Measurements from ENCODE around the gene BUB1B.

BUB1B gene

DNA sequence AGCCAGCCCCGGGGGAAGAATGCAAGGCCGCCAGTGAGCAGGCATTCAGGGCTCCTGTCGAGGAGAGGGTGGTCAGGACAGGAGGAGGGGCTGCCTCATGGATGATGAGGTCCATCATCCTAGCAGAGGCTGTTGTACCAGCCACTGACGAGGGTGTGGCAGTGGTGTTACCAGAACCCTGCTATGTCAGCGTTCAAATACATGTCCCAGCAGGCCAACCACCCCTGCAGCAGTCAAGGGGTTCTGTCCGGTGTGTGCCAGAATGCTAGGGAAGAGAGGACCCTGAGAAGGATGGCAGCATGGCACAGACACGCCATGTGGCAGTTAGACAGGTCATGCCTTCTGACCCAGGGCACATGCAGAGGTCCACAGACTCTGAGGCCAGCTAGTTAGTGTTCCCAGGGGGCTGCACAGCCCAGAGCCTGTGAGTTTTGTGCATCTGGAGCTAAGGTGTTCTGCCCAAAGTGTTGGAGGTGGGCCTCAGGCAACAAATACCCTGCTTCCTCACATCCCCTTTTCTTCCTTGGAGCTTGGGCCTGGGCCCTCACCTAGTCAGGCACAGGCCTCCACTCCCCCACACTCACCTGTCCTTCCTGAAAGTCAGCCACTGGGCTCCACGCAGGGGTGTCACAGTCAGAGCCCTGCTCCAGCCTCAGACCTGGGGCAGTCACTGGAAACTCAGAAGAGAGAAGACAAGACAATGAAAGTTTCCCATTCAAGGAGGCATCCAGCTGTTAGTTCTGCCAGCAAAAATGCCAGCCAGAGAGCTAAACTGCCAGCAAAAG, 85.8 kb downstream of the BUB1B start:
- TF ChIP-seq CREB1 (IDR thresholded peaks at IDR 0.05; ENCODE audit: low read depth) = no peak
- no peak for TF ChIP-seq NFIC (IDR thresholded peaks at IDR 0.05)
- TF ChIP-seq YY1 (IDR thresholded peaks at IDR 0.05; ENCODE audit: low read depth) = no peak
- no peak for TF ChIP-seq EP300 (IDR thresholded peaks at IDR 0.05; ENCODE audit: borderline replicate concordance)
- TF ChIP-seq FOXM1 (IDR thresholded peaks at IDR 0.05; ENCODE audit: borderline replicate concordance, low read depth) = no peak
- no peak for TF ChIP-seq TAF1 (IDR thresholded peaks at IDR 0.05; ENCODE audit: low read depth)
- TF ChIP-seq CEBPB (IDR thresholded peaks at IDR 0.05) = no peak
- TF ChIP-seq, protein P1, sequence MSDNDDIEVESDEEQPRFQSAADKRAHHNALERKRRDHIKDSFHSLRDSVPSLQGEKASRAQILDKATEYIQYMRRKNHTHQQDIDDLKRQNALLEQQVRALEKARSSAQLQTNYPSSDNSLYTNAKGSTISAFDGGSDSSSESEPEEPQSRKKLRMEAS (IDR thresholded peaks at IDR 0.05) = no peak
- TF ChIP-seq EGR1 (IDR thresholded peaks at IDR 0.05) = no peak
- TF ChIP-seq TEAD4 (IDR thresholded peaks at IDR 0.05) = no peak
- no peak for TF ChIP-seq TCF12 (IDR thresholded peaks at IDR 0.05; ENCODE audit: low read depth)
- no peak for TF ChIP-seq ZBTB7A (IDR thresholded peaks at IDR 0.05; ENCODE audit: low read depth)
- no peak for TF ChIP-seq RAD21 (IDR thresholded peaks at IDR 0.05; ENCODE audit: low read depth)
- TF ChIP-seq, protein P2, sequence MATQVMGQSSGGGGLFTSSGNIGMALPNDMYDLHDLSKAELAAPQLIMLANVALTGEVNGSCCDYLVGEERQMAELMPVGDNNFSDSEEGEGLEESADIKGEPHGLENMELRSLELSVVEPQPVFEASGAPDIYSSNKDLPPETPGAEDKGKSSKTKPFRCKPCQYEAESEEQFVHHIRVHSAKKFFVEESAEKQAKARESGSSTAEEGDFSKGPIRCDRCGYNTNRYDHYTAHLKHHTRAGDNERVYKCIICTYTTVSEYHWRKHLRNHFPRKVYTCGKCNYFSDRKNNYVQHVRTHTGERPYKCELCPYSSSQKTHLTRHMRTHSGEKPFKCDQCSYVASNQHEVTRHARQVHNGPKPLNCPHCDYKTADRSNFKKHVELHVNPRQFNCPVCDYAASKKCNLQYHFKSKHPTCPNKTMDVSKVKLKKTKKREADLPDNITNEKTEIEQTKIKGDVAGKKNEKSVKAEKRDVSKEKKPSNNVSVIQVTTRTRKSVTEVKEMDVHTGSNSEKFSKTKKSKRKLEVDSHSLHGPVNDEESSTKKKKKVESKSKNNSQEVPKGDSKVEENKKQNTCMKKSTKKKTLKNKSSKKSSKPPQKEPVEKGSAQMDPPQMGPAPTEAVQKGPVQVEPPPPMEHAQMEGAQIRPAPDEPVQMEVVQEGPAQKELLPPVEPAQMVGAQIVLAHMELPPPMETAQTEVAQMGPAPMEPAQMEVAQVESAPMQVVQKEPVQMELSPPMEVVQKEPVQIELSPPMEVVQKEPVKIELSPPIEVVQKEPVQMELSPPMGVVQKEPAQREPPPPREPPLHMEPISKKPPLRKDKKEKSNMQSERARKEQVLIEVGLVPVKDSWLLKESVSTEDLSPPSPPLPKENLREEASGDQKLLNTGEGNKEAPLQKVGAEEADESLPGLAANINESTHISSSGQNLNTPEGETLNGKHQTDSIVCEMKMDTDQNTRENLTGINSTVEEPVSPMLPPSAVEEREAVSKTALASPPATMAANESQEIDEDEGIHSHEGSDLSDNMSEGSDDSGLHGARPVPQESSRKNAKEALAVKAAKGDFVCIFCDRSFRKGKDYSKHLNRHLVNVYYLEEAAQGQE (IDR thresholded peaks at IDR 0.05; ENCODE audit: low read depth) = no peak
- TF ChIP-seq, protein P3, sequence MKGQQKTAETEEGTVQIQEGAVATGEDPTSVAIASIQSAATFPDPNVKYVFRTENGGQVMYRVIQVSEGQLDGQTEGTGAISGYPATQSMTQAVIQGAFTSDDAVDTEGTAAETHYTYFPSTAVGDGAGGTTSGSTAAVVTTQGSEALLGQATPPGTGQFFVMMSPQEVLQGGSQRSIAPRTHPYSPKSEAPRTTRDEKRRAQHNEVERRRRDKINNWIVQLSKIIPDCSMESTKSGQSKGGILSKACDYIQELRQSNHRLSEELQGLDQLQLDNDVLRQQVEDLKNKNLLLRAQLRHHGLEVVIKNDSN (IDR thresholded peaks at IDR 0.05) = no peak

DNA sequence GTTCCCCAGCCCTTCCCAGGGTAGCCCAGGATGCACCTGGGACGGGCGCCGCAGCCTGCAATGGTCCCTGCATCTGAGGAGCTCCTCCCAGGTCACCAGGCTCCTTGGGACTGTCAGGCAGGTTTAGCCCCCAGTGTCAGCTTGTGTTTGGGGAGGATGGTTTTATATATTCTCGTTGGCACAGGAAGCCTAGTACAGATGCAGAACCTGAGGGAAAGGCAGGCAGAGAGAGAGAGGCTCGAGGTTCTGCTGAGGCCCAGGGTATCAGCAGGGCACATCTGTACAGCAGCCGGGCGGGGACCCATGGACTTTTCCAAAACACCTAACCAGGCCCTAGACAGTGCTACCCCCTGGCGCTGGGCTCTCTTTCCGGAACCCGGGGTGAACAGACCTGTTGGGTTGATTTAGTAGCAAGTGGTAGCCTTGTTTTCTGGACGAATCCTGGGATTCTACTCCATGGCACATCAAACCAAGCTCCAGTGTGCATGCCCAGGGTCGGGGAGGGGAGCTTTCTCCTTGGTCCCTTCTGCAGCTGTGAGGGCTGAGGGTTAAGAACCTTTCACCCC, 86.6 kb downstream of the BUB1B start:
- TF ChIP-seq YY1 (IDR thresholded peaks at IDR 0.05; ENCODE audit: low read depth) (no peak), FOXM1 (IDR thresholded peaks at IDR 0.05; ENCODE audit: borderline replicate concordance, low read depth) (no peak), NFIC (IDR thresholded peaks at IDR 0.05) (no peak), TCF12 (IDR thresholded peaks at IDR 0.05; ENCODE audit: low read depth) (no peak), EP300 (IDR thresholded peaks at IDR 0.05; ENCODE audit: borderline replicate concordance) (no peak), TAF1 (IDR thresholded peaks at IDR 0.05; ENCODE audit: low read depth) (no peak), TEAD4 (IDR thresholded peaks at IDR 0.05) (no peak), CEBPB (IDR thresholded peaks at IDR 0.05) (no peak), RAD21 (IDR thresholded peaks at IDR 0.05; ENCODE audit: low read depth) (no peak), CREB1 (IDR thresholded peaks at IDR 0.05; ENCODE audit: low read depth) (no peak)
- TF ChIP-seq, protein P1 (IDR thresholded peaks at IDR 0.05) = no peak
- TF ChIP-seq, protein P2 (IDR thresholded peaks at IDR 0.05; ENCODE audit: low read depth) = no peak
- TF ChIP-seq, protein P3 (IDR thresholded peaks at IDR 0.05) = no peak

DNA sequence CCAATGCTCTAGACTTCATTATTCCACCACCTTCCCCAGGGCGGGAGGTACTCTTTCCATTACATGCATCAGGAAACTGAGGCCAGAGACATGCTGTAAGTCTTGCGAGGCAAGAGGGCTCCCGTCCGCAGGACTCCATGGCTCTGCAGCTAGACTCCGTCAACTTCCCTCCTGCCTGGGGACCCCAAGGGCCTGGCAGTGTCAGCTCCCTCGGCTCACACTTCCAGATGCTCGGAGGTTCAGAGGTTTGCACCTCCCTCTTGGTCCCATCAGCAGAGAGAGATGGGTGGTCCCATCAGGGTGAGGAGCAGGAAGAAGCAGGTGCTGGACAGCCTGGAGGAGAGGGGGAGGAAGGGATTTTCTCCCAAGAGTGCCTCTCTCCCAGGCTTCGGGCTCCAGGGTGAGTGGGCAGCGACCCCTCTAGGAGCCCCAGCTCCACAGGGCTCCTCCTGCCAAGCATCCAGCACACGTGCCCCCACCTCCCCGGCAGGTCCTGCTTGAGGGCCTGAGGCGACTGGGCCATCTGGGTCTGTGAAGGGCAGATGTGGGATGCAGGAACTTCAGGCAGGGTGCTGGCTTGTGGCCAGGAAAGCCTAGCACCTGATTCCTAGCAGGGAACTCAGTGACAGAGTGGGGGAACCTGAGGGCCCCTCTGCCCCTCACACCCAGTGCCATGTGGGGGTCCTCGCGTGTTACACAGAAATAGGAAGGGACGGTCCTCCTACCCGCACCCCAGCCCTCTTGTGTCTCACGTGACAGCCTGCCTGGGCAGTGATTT, 87.3 kb downstream of the BUB1B start:
- TF ChIP-seq CEBPB (IDR thresholded peaks at IDR 0.05) = no peak
- TF ChIP-seq NFIC (IDR thresholded peaks at IDR 0.05) = 0 out of 2 replicates have a peak, but pooled peaks have one; percentile 9

DNA sequence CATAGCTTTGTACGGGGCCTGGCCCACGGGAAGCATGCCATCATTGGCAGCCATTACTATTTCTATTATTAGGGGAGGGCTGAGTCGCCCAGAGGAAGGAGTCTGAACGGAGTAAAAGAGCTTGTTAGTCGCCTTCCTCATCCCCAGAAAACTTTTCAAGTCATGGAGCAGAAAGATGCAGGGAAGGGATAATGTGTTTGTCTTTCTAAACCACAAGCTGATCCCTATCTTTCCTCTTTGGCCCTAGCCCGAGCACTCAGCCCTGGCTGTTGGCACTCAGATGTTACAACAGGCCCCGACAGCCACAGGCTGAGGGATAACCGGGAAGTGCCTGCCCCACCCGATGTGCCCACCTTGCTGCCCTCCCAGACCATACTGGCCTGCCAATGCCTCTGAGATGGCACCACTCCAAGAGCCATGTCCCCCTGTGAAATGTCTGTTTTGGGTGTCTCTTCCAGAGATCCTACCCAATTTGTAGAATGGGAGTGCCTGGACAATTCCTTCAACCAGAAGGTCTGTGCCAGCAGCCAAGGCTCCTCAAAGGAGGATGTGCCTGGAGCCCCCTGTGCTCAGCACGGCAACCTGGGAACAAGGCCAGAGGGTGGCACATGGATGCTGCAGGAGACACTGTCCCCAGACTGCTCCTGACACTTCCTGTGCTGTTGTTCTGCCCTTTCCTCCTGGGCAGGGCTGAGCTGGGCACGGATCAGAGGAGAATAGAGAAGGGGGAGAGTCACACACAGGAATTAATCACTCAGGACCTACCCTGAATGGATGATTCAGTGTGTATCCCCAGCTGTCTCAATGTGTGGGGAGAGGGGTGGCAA, 88.8 kb downstream of the BUB1B start:
- TF ChIP-seq FOXM1 (IDR thresholded peaks at IDR 0.05; ENCODE audit: borderline replicate concordance, low read depth) (no peak), ZBTB7A (IDR thresholded peaks at IDR 0.05; ENCODE audit: low read depth) (no peak), EP300 (IDR thresholded peaks at IDR 0.05; ENCODE audit: borderline replicate concordance) (no peak), NFIC (IDR thresholded peaks at IDR 0.05) (no peak), YY1 (IDR thresholded peaks at IDR 0.05; ENCODE audit: low read depth) (no peak), TAF1 (IDR thresholded peaks at IDR 0.05; ENCODE audit: low read depth) (no peak), CREB1 (IDR thresholded peaks at IDR 0.05; ENCODE audit: low read depth) (no peak), TEAD4 (IDR thresholded peaks at IDR 0.05) (no peak), CEBPB (IDR thresholded peaks at IDR 0.05) (no peak), RAD21 (IDR thresholded peaks at IDR 0.05; ENCODE audit: low read depth) (no peak), TCF12 (IDR thresholded peaks at IDR 0.05; ENCODE audit: low read depth) (no peak), EGR1 (IDR thresholded peaks at IDR 0.05) (no peak)
- TF ChIP-seq, protein P1 (IDR thresholded peaks at IDR 0.05) = no peak
- TF ChIP-seq, protein P3 (IDR thresholded peaks at IDR 0.05) = no peak
- TF ChIP-seq, protein P2 (IDR thresholded peaks at IDR 0.05; ENCODE audit: low read depth) = no peak
